HG02852 (cell line): ENCODE results near the gene PAQR6.

Experiments used
- ATAC-seq: cut with Tn5 transposase; IDR thresholded peaks from one replicate; pipeline ENCODE4 v1.9.1; 2021; ENCODE audit warnings: mild to moderate bottlenecking, moderate library complexity; ENCODE audit not compliant: unreplicated experiment

The PAQR6 gene

GRCh38 chr1:156266051-156266450, 18.2 kb upstream of the PAQR6 start:
- no peak for ATAC-seq

- ATAC-seq = no peak
Measured at GRCh38 chr1:156263288-156263655, 15.4 kb upstream of the PAQR6 start.

DNA sequence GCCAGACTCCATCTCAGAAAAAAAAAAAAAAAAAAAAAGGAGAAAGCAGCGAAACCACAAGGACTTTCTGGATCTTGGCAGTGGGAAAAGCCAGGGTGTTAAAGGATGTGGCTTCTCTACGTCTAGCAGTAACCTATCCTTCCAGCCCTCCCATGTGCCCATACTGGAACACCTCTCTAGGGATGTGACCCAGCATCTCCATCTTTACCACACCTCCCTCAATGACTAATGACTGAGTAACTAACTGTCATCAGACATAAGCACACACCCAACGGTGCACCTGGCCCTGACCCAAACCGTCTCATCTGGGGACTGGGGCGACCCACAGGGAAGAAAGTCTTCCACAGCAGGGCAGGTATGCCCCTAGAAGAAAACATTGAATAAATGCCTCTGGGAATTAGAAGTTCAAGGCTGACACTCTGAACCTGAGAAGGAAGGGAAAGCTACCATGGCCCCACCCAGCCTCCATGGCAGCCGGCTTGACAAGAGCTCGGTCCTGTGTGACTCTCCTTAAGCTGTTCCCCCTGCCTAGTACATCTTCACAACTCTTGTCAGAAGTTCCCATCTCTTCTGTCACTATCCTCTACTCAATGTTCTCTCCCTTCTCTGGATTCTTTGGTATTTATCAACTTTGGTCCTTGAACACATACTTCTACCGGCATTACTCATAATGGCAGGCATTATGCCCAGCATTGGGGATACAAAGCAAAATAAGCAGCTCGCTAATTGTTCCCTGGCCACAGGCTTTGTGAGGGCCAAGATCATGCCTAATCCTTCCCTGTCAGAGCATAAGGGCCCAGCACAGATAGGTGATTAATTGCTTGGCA, 14.8 kb upstream of the PAQR6 start:
- ATAC-seq = no peak

GRCh38 chr1:156260896-156261295, 13.0 kb upstream of the PAQR6 start:
- ATAC-seq = no peak

DNA sequence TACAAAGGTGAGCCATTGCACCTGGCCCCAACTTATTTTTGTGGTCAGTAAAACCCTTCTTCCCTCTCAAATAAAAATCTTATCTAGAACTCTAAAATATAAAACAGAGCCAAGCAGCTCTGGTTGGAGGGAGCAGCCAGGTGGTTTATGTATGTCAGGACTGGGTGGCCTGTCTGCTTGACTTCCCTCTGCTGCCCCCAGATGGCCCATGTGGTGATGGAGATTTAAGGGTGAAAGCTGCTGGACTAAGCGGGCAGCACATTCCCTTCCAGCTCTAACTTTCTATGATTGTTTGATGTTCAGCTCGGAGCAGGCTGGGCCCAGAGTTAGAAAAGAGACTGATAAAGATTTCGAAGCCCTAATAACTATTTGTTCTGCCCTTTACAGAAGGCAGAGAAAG, 11.9 kb upstream of the PAQR6 start:
- no peak for ATAC-seq

DNA sequence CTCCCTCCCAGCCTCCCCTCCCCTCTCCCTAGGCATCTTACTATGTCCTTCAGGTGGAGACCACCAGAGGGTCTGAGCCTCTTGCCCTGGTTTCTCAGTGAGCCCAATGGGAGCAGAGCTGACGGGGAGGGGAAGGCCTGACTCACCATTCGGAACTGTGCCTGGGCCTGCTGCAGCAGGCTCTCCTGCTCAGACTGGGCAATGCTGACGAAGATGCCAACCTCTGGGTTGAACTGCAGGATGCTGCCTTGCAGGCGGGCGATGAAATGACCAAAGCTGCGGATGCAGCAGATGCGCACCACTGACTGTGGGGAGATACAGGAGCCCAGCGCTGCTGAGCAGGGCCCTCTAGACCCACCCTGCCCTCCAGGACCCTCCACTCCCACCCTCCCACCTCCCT, 11.0 kb upstream of the PAQR6 start:
- ATAC-seq = no peak

GRCh38 chr1:156257711-156258110, 9.9 kb upstream of the PAQR6 start:
- ATAC-seq = no peak

DNA sequence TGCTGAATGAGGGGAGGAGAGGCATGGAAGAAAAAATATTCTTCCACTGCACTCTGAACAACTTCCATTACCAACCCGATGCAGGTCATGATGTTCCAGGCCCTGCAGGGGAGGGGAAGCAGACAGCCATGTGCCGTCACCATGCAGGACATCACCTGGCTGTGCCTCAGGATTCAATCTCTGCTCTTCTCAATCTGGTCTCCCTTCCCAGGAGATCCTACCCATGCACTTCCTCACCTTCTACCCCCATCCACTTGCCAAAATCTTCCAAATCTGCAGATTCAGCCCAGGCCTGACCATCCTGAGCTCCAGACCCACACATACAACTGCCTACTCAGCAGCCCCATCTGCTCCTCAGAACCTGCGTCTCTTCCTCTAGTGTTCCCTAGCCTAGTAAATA, 5.8 kb upstream of the PAQR6 start:
- no peak for ATAC-seq

- no peak for ATAC-seq
Measured at GRCh38 chr1:156251527-156251926, 3.7 kb upstream of the PAQR6 start.

- ATAC-seq = no peak
Measured at GRCh38 chr1:156249593-156249992, 1.7 kb upstream of the PAQR6 start.

DNA sequence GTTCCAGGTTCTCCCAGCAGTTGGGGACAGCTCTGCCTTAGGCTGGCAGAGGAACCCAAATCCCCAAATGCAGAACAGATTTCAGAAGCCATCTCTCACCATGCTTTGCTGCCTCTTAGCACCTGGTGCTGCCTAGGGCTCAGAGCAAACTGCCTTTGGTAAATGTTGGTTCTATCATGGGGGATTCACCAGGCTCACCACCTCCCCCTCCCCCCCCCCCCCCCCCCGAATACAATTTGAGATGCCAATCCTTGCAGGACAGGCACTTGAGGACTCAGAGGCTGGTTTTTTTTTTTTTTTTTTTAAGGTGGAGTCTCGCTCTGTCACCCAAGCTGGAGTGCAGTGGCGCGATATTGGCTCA, 447 bp upstream of the PAQR6 start:
- no peak for ATAC-seq

DNA sequence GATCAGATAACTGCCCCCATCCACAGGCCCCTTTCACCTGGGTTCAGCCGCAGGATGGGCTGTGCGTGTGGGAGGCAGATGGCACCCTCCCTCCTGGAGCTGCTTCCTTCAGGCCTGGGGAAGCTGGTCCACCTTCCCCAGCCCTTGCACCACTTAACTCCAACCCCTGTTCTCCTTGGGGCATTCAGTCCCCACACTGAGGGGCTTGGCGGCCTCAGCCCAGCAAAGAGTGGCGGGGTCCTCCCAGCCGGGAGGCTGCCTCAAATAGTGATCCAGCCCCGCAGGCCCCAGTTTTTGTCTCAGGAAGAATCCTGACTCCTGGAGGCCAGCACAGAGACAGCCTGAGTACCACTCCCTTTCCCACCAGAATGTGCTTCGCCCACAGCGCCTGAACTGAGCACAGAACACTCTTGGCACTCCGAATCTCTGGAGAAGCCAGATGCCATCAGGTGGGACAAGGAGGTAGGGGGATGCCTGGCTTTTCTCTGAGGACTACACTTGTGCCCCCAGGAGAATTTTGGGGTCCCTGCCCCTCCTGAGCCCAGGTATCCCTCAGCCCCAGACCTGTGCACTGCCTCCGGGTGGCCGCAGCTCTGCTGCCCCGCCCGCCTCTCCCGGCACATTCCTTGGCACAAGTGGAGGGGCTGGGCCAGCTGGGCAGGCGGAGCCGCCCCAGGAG, 936 bp downstream of the PAQR6 start:
- ATAC-seq = no peak

DNA sequence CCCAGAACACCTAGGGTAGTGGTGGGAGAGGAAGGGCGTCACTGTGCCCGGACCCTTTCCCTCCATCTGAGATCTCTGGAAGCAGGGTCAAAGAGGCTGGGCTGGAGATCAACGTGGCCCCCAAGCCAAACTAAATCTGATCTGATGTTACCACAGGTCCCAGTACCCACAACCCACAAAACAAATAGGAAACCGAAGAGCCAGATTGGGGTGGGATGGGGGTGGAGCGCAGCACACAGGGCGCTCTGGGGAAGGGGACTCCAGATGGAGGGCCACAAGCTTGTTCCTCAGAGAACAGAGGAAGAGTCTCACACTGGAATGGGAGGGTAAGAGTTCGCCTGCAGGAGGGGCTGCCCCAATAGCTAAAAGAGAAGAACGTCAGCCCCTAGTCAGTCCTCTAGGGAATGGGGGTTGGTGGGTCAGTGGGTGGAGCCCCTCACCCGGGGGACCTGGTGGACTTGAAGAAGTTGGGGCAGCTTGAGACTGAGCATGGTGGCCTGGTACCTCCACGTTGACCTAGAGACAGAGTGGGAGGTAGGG, 1.5 kb downstream of the PAQR6 start:
- ATAC-seq = no peak

- ATAC-seq = no peak
Measured at GRCh38 chr1:156245451-156246232, 2.2 kb downstream of the PAQR6 start.

- no peak for ATAC-seq
Measured at GRCh38 chr1:156244712-156245111, 3.1 kb downstream of the PAQR6 start.

DNA sequence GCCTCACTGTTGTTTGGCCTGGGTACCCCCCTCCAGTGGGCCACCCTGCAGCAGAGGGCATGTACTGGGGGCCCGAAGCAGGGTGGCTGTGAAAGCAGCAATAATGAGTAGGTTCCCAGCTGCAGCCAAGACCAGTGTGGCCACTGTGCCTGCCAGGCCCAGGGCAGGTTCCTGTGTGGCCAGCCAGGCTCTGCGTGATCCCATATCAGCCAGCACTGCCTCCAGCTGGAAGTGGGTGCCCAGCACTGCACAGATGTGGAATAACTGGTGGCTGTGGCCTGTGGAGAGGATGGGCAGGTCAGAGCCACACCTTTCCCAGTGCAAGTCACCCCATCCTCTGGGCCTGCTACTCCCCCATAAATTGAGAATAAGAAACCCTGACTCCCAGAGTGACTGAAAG, 3.7 kb downstream of the PAQR6 start:
- no peak for ATAC-seq

DNA sequence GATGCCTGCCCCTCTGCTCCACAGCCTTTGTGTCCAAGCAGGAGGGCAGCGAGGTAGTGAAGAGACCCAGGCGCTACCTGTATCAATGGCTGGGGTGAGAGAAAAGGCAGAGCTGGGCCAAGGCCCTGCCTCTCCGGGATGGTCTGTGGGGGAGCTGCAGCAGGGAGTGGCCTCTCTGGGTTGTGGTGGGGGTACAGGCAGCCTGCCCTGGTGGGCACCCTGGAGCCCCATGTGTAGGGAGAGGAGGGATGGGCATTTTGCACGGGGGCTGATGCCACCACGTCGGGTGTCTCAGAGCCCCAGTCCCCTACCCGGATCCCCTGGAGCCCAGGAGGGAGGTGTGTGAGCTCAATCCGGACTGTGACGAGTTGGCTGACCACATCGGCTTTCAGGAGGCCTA, 5.1 kb downstream of the PAQR6 start:
- ATAC-seq = no peak

- no peak for ATAC-seq
Measured at GRCh38 chr1:156241926-156242325, 5.9 kb downstream of the PAQR6 start, which contains the start of gene BGLAP. TSS of gene BGLAP (plus strand) at chr1:156242184. CDS start at chr1:156242232, 48 bp downstream.

DNA sequence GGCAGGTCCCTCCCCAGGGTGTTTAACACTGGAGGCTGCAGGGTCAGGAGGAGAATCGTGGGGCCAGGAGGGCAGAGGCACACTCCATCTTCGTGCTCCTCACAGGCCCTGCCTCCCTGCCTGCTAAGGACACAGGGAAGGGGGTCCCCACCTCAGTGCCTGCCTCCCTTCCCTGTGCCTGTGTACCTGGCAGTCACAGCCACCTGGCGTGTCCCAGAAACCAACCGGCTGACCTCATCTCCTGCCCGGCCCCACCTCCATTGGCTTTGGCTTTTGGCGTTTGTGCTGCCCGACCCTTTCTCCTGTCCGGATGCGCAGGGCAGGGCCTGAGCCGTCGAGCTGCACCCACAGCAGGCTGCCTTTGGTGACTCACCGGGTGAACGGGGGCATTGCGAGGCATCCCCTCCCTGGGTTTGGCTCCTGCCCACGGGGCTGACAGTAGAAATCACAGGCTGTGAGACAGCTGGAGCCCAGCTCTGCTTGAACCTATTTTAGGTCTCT, 6.5 kb downstream of the PAQR6 start:
- ATAC-seq = no peak

- no peak for ATAC-seq
Measured at GRCh38 chr1:156238248-156238647, 9.6 kb downstream of the PAQR6 start.

GRCh38 chr1:156236164-156236563, 11.7 kb downstream of the PAQR6 start:
- ATAC-seq = no peak
